ENCODE measurements around the gene LRRC4C. TPM values are rescaled to one million over a fixed set of nuclear protein-coding genes. Genes with fewer than 3 reads are reported as not detected.

The LRRC4C gene
- total RNA-seq, 1 donor from 2014 or later = 16.9 TPM

- Mint-ChIP-seq H3K4me3 (no peak overlapping the region), H3K36me3 (no peaks in the 10 kb centered on the region), H3K4me1 (peaks cover 5% of the 10 kb centered on the region), H3K9me3 (no peaks in the 10 kb centered on the region), H3K27ac (no peak overlapping the region), H3K27me3 (ENCODE audit: low read depth) (no peaks in the 10 kb centered on the region)
- DNase-seq (ENCODE audit: low spot score in 2 of 2, unreplicated experiment in 2 of 2) = no peak
- TF ChIP-seq, protein P1, sequence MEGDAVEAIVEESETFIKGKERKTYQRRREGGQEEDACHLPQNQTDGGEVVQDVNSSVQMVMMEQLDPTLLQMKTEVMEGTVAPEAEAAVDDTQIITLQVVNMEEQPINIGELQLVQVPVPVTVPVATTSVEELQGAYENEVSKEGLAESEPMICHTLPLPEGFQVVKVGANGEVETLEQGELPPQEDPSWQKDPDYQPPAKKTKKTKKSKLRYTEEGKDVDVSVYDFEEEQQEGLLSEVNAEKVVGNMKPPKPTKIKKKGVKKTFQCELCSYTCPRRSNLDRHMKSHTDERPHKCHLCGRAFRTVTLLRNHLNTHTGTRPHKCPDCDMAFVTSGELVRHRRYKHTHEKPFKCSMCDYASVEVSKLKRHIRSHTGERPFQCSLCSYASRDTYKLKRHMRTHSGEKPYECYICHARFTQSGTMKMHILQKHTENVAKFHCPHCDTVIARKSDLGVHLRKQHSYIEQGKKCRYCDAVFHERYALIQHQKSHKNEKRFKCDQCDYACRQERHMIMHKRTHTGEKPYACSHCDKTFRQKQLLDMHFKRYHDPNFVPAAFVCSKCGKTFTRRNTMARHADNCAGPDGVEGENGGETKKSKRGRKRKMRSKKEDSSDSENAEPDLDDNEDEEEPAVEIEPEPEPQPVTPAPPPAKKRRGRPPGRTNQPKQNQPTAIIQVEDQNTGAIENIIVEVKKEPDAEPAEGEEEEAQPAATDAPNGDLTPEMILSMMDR (IDR thresholded peaks at IDR 0.05; ENCODE audit: unreplicated experiment) = no peak
Observed at GRCh38 chr11:41133023-41133422, 326.4 kb downstream of the LRRC4C start.

- no peak for DNase-seq (ENCODE audit: low spot score in 2 of 2, unreplicated experiment in 2 of 2)
- TF ChIP-seq, protein P1 (IDR thresholded peaks at IDR 0.05; ENCODE audit: unreplicated experiment) = no peak
- Mint-ChIP-seq H3K27me3 (ENCODE audit: low read depth) (no peaks in the 10 kb centered on the region), H3K36me3 (no peaks in the 10 kb centered on the region), H3K9me3 (no peaks in the 10 kb centered on the region), H3K27ac (no peak overlapping the region), H3K4me1 (no peaks in the 10 kb centered on the region), H3K4me3 (no peak overlapping the region)
Observed at GRCh38 chr11:41121600-41121999, 337.9 kb downstream of the LRRC4C start.

GRCh38 chr11:41119484-41119883 lies 340.0 kb downstream of the LRRC4C start:
- DNase-seq (ENCODE audit: low spot score in 2 of 2, unreplicated experiment in 2 of 2) = no peak
- TF ChIP-seq, protein P1 (IDR thresholded peaks at IDR 0.05; ENCODE audit: unreplicated experiment) = no peak
- no peaks in the 10 kb centered on the region for H3K36me3 Mint-ChIP-seq
- no peak overlapping the region for H3K4me3 Mint-ChIP-seq
- no peak overlapping the region for H3K27ac Mint-ChIP-seq
- no peaks in the 10 kb centered on the region for H3K9me3 Mint-ChIP-seq
- peaks cover 5% of the 10 kb centered on the region for H3K4me1 Mint-ChIP-seq
- H3K27me3 Mint-ChIP-seq (ENCODE audit: low read depth) = peaks cover 7% of the 10 kb centered on the region

DNA sequence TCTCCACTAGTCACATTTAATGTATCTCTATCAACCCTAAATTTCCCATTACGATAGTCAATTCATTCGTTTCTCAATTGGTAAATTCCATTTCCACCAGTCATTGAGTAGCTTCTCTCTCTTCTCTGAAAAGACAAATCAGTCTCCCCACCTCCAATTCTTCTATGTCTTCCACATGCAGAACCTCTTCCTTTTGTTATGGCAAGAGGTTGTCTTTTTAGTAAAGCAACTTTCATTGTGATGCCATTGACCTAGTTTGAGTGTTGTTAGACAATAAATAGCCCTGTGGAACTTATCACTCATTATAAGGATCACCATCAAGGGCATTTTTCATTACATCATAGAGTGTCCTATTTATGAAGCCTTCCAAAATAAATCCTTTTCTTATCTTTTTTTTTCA lies 340.9 kb downstream of the LRRC4C start:
- Mint-ChIP-seq H3K27me3 (ENCODE audit: low read depth) (peaks cover 10% of the 10 kb centered on the region), H3K4me3 (no peak overlapping the region), H3K4me1 (peaks cover 6% of the 10 kb centered on the region), H3K36me3 (no peaks in the 10 kb centered on the region), H3K27ac (no peak overlapping the region), H3K9me3 (no peaks in the 10 kb centered on the region)
- DNase-seq (ENCODE audit: low spot score in 2 of 2, unreplicated experiment in 2 of 2) = no peak
- TF ChIP-seq, protein P1 (IDR thresholded peaks at IDR 0.05; ENCODE audit: unreplicated experiment) = no peak

DNA sequence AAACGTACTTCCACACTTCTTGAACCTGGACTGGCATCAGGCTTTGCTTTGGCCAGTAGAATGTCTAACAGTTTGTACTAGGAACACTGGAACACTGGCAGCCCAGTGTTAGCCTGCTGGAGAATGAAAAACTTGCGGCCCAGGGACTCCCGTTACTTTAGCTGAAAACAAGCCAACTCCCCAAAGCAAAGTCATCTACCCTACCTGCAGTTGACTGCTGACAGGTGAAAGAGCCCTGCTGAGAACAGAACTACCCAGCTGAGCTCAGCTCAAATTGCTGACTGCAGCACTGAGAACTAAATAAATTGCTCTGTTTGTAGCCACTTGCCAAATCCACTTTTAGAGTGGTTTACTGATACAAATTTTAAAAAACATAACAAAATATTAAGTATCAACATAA lies 342.5 kb downstream of the LRRC4C start:
- Mint-ChIP-seq H3K4me3 (no peak overlapping the region), H3K4me1 (peaks cover 6% of the 10 kb centered on the region), H3K36me3 (no peaks in the 10 kb centered on the region), H3K27me3 (ENCODE audit: low read depth) (peaks cover 16% of the 10 kb centered on the region), H3K9me3 (no peaks in the 10 kb centered on the region), H3K27ac (no peak overlapping the region)
- DNase-seq (ENCODE audit: low spot score in 2 of 2, unreplicated experiment in 2 of 2) = no peak
- TF ChIP-seq, protein P1 (IDR thresholded peaks at IDR 0.05; ENCODE audit: unreplicated experiment) = no peak

- Mint-ChIP-seq H3K27me3 (ENCODE audit: low read depth) (peaks cover 18% of the 10 kb centered on the region), H3K4me1 (peaks cover 6% of the 10 kb centered on the region), H3K9me3 (no peaks in the 10 kb centered on the region), H3K36me3 (no peaks in the 10 kb centered on the region), H3K4me3 (no peak overlapping the region), H3K27ac (no peak overlapping the region)
- DNase-seq (ENCODE audit: low spot score in 2 of 2, unreplicated experiment in 2 of 2) = no peak
- TF ChIP-seq, protein P1 (IDR thresholded peaks at IDR 0.05; ENCODE audit: unreplicated experiment) = no peak
Observed at GRCh38 chr11:41115066-41115465, 344.4 kb downstream of the LRRC4C start.

Data from mesothelial cell of epicardium (in vitro differentiated cells).